LNCAP (cell line): Measurements from ENCODE around the gene CPNE2.

Experiments
- TF ChIP-seq, protein P1 (sequence below): fragments of 450-650 bp; IDR thresholded peaks from 2 replicates; pipeline ENCODE4 v1.5.1; 2017; ENCODE audit warnings: mild to moderate bottlenecking

CPNE2 gene

GRCh38 chr16:57186872-57187854 is 94.8 kb downstream of the CPNE2 start:
- TF ChIP-seq, protein P1, sequence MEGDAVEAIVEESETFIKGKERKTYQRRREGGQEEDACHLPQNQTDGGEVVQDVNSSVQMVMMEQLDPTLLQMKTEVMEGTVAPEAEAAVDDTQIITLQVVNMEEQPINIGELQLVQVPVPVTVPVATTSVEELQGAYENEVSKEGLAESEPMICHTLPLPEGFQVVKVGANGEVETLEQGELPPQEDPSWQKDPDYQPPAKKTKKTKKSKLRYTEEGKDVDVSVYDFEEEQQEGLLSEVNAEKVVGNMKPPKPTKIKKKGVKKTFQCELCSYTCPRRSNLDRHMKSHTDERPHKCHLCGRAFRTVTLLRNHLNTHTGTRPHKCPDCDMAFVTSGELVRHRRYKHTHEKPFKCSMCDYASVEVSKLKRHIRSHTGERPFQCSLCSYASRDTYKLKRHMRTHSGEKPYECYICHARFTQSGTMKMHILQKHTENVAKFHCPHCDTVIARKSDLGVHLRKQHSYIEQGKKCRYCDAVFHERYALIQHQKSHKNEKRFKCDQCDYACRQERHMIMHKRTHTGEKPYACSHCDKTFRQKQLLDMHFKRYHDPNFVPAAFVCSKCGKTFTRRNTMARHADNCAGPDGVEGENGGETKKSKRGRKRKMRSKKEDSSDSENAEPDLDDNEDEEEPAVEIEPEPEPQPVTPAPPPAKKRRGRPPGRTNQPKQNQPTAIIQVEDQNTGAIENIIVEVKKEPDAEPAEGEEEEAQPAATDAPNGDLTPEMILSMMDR = no peak

DNA sequence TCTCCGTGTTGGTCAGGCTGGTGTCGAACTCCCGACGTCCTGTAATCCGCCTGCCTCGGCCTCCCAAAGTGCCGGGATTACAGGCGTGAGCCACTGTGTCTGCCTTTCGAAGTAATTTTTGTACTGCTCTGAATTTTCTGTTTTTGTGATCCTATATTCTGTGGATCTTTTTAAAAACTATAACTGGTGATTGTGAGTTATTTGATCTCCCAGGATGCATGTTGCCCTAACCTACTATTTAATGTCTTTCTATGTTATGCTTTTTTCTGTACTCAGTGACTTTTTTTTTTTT is 96.3 kb downstream of the CPNE2 start:
- TF ChIP-seq, protein P1 = no peak

DNA sequence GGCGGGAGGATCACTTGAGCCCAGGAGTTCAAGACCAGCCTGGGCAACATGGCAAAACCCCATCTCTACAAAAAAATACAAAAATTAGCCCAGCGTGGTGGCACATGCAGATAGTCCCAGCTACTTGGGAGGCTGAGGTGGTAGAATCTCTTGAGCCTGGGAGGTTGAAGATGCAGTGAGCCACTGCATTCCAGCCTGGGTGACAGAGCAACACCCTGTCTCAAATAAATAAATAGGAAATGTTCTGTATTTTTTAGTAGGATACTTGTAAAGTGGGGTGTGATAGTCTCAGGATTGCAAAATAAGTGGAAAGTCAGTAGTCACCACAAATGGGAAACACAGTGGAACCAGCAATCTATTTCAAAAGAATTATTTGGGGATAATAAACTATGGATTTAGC is 97.8 kb downstream of the CPNE2 start:
- TF ChIP-seq, protein P1 = no peak

DNA sequence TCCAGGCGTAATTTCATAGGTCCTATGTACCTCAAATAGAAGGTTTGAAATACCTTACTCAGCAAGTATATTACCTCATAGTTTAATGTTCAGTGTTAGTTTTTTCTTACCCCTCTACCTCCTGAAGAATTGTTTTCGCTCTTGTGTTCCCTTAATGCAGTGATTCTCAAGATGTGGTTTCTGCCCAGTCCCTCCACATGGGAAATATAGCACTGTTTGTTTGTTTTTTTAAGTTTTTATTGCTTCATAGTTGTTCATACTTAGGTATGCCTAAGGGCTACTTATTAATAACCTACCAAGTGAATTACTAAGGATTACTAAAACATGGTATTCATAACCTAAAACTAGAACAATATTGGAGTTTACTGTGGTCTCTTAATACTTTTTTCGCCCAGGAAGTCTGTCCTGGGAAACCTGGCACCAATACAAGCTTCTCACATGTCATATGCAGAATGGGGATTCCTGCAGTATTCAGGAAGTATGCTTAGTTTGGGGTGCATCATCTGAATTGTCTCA is 98.7 kb downstream of the CPNE2 start:
- TF ChIP-seq, protein P1 = no peak

GRCh38 chr16:57192146-57192545 is 99.8 kb downstream of the CPNE2 start:
- TF ChIP-seq, protein P1 = no peak

- TF ChIP-seq, protein P1 = no peak
Measured at GRCh38 chr16:57192720-57193486, 100.5 kb downstream of the CPNE2 start.

DNA sequence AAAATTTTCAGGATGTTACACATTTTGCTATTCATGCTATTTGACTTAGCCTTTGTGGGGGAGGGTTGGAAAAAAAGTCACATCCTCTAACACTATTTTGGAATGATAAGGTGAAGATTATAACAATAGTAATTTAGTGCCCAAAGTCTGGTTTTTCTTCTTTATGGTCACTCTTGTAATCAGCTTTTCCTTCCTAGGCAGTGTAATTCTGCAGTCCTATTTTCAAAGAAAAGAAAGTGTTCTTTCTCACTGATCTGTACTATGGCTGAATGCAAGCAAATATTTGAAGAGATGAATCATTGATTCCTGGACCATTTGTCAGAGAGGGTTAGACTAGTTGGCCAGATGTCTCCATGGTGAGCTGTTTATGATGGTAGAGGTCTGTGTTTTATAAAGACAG is 102.1 kb downstream of the CPNE2 start:
- TF ChIP-seq, protein P1 = no peak
